ENCODE measurements around the gene CCDC33.

CCDC33 gene

DNA sequence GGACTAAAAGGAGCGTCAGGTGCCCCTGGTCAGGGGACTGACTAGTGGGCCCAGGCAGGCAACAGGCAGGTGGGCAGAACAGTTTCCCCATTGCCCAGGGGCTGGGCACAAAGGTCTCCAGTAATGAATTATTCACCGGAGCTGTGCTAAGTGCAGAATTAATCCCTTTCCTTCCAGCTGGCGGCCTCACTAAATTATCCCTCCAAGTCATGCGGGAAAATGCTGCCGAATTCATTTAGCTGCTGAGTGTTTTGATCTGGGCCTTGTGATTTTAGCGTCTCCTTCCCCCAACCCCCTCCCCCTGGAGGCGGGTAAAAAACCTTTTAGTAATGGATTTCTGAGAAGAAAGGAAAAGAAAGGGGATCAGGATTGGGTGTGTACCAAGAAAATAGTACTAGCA is 47.2 kb downstream of the CCDC33 start:
- H4K20me1 ChIP-seq (ENCODE audit: insufficient read depth, low read length): peaks cover 6% of the 10 kb centered on the region; the same call in 1 of the 2 replicates

GRCh38 chr15:74289671-74290070 is 53.5 kb downstream of the CCDC33 start:
- Histone ChIP-seq H3K4me2 (ENCODE audit: low read length) (no peak overlapping the region), H2AFZ (ENCODE audit: low read depth, low read length) (no peak overlapping the region), H3K9me3 (ENCODE audit: insufficient read depth, low read length) (no peaks in the 10 kb centered on the region), H3K4me1 (ENCODE audit: low read length) (no peaks in the 10 kb centered on the region), H3K9ac (ENCODE audit: low read length) (no peak overlapping the region), H3K79me2 (ENCODE audit: low read length) (no peaks in the 10 kb centered on the region), H3K27me3 (ENCODE audit: low read depth, low read length) (peaks cover 43% of the 10 kb centered on the region), H3K27ac (ENCODE audit: low read length) (no peak overlapping the region), H3K4me3 (ENCODE audit: low read length) (no peak overlapping the region), H4K20me1 (ENCODE audit: insufficient read depth, low read length) (peaks cover 36% of the 10 kb centered on the region), H3K36me3 (replicated peaks; ENCODE audit: low read depth, low read length) (no peaks in the 10 kb centered on the region)
- TF ChIP-seq EZH2phosphoT487 (IDR thresholded peaks at IDR 0.05; ENCODE audit: low read depth) (no peak), CTCF (IDR thresholded peaks at IDR 0.05; ENCODE audit: low read depth, low read length) (no peak)

More for the DNA sequence above, 47.2 kb downstream of the CCDC33 start:
- H3K79me2 ChIP-seq (ENCODE audit: low read length): no peaks in the 10 kb centered on the region
- H3K9me3 ChIP-seq (ENCODE audit: insufficient read depth, low read length): no peaks in the 10 kb centered on the region
- H3K36me3 ChIP-seq (replicated peaks; ENCODE audit: low read depth, low read length): no peaks in the 10 kb centered on the region
- H3K4me3 ChIP-seq (ENCODE audit: low read length): no peak overlapping the region
- no peak overlapping the region for H3K4me2 ChIP-seq (ENCODE audit: low read length)
- H3K9ac ChIP-seq (ENCODE audit: low read length): no peak overlapping the region
- peaks cover 88% of the 10 kb centered on the region for H3K27me3 ChIP-seq (ENCODE audit: low read depth, low read length)
- no peaks in the 10 kb centered on the region for H3K4me1 ChIP-seq (ENCODE audit: low read length)
- TF ChIP-seq CTCF (IDR thresholded peaks at IDR 0.05; ENCODE audit: low read depth, low read length): no peak
- TF ChIP-seq EZH2phosphoT487 (IDR thresholded peaks at IDR 0.05; ENCODE audit: low read depth): no peak
- no peak overlapping the region for H3K27ac ChIP-seq (ENCODE audit: low read length)
- H2AFZ ChIP-seq (ENCODE audit: low read depth, low read length): no peak overlapping the region

- H3K27me3 ChIP-seq (ENCODE audit: low read depth, low read length): peaks cover 42% of the 10 kb centered on the region
- no peak overlapping the region for H3K27ac ChIP-seq (ENCODE audit: low read length)
- H3K36me3 ChIP-seq (replicated peaks; ENCODE audit: low read depth, low read length): no peaks in the 10 kb centered on the region
- H3K9ac ChIP-seq (ENCODE audit: low read length): no peak overlapping the region
- no peaks in the 10 kb centered on the region for H3K79me2 ChIP-seq (ENCODE audit: low read length)
- H2AFZ ChIP-seq (ENCODE audit: low read depth, low read length): no peak overlapping the region
- peaks cover 33% of the 10 kb centered on the region for H4K20me1 ChIP-seq (ENCODE audit: insufficient read depth, low read length)
- no peaks in the 10 kb centered on the region for H3K4me1 ChIP-seq (ENCODE audit: low read length)
- no peak overlapping the region for H3K4me3 ChIP-seq (ENCODE audit: low read length)
- no peak overlapping the region for H3K4me2 ChIP-seq (ENCODE audit: low read length)
- TF ChIP-seq CTCF (IDR thresholded peaks at IDR 0.05; ENCODE audit: low read depth, low read length): no peak
- TF ChIP-seq EZH2phosphoT487 (IDR thresholded peaks at IDR 0.05; ENCODE audit: low read depth): no peak
- H3K9me3 ChIP-seq (ENCODE audit: insufficient read depth, low read length): no peaks in the 10 kb centered on the region
Observed at GRCh38 chr15:74290645-74291044, 54.5 kb downstream of the CCDC33 start.

- TF ChIP-seq EZH2phosphoT487 (IDR thresholded peaks at IDR 0.05; ENCODE audit: low read depth) (no peak), CTCF (IDR thresholded peaks at IDR 0.05; ENCODE audit: low read depth, low read length) (no peak)
- Histone ChIP-seq H3K27ac (ENCODE audit: low read length) (no peak overlapping the region), H3K4me2 (ENCODE audit: low read length) (no peak overlapping the region), H3K9ac (ENCODE audit: low read length) (no peak overlapping the region), H3K79me2 (ENCODE audit: low read length) (no peaks in the 10 kb centered on the region), H3K36me3 (replicated peaks; ENCODE audit: low read depth, low read length) (no peaks in the 10 kb centered on the region), H3K9me3 (ENCODE audit: insufficient read depth, low read length) (no peaks in the 10 kb centered on the region), H2AFZ (ENCODE audit: low read depth, low read length) (no peak overlapping the region), H3K27me3 (ENCODE audit: low read depth, low read length) (peaks cover 42% of the 10 kb centered on the region), H3K4me1 (ENCODE audit: low read length) (no peaks in the 10 kb centered on the region), H4K20me1 (ENCODE audit: insufficient read depth, low read length) (peaks cover 33% of the 10 kb centered on the region), H3K4me3 (ENCODE audit: low read length) (no peak overlapping the region)
Observed at GRCh38 chr15:74291101-74292071, 55.3 kb downstream of the CCDC33 start.

Measured in OCI-LY3 (cell line).